ENCODE data around the gene DDO. TPM values are rescaled to one million over a fixed set of nuclear protein-coding genes. Genes with fewer than 3 reads are reported as not detected.
"Not testable (repeated sequence)": the region's sequence is repeated elsewhere in the genome, so short reads cannot be mapped to it uniquely, and the experiment has no call there.

DDO gene
- total RNA-seq, 6 donors from 2014 or later: 1.4 to 7.6 (median 3.2) TPM

GRCh38 chr6:110352563-110353262 is 62.7 kb downstream of the DDO start:
- 53 to 63% methylated on average over 7 of the region's 7 CpGs for WGBS, 2 donors
- H3K27me3 ChIP-seq: peaks cover 0 to 5% (median 0%) of the 10 kb centered on the region in 4 donors
- H3K9me3 ChIP-seq: no peaks in the 10 kb centered on the region
- DNase-seq (no peak), ATAC-seq (ENCODE audit: low FRiP score in 2 of 2) (no peak)
- peak overlapping the region in 2 of 4 donors; percentile 18 to 43 for H3K27ac ChIP-seq
- no peaks in the 10 kb centered on the region for H3K36me3 ChIP-seq
- peaks cover 0 to 6% (median 2%) of the 10 kb centered on the region in 4 donors for H3K4me1 ChIP-seq
- TF ChIP-seq CTCF (IDR thresholded peaks at IDR 0.05) (no peak), POLR2AphosphoS5 (IDR thresholded peaks at IDR 0.05) (no peak), EP300 (IDR thresholded peaks at IDR 0.05) (no peak), POLR2A (IDR thresholded peaks at IDR 0.05) (no peak)
- H3K4me3 ChIP-seq: no peak overlapping the region

- H3K27ac ChIP-seq: no peak overlapping the region
- DNase-seq (no peak), ATAC-seq (ENCODE audit: low FRiP score in 2 of 2) (no peak)
- no peak overlapping the region for H3K4me3 ChIP-seq
- peaks cover 0 to 6% (median 2%) of the 10 kb centered on the region in 4 donors for H3K4me1 ChIP-seq
- no peaks in the 10 kb centered on the region for H3K9me3 ChIP-seq
- WGBS, 2 donors: 84 to 86% methylated on average over 4 of the region's 4 CpGs
- no peak for TF ChIP-seq POLR2AphosphoS5 (IDR thresholded peaks at IDR 0.05)
- no peak for TF ChIP-seq CTCF (IDR thresholded peaks at IDR 0.05)
- no peak for TF ChIP-seq EP300 (IDR thresholded peaks at IDR 0.05)
- no peak for TF ChIP-seq POLR2A (IDR thresholded peaks at IDR 0.05)
- H3K36me3 ChIP-seq: no peaks in the 10 kb centered on the region
- no peaks in the 10 kb centered on the region for H3K27me3 ChIP-seq
These were observed 63.4 kb downstream of the DDO start for GRCh38 chr6:110351986-110352385.

DNA sequence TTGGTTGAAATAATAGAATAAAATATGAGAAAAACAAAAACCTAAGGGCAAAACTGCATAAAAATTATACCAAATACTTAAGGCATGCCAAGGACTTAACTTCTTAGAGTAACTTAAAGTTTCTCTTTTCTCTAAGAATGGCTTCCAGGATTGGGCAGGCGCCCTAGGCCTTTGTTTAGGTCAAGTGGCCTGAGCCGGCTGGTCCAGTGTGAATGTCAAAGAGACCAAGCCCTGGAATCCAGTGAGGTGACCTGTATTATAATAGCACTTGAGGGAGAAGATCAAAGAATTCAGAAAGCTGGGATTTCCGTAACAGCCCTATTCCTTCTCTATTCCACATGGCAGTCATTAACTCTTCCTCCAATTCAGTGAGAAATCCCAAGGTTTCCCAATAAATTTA is 63.8 kb downstream of the DDO start:
- Histone ChIP-seq H3K27ac (no peak overlapping the region), H3K4me1 (peaks cover 0 to 6% (median 2%) of the 10 kb centered on the region in 4 donors), H3K4me3 (no peak overlapping the region), H3K9me3 (no peaks in the 10 kb centered on the region), H3K36me3 (no peaks in the 10 kb centered on the region), H3K27me3 (no peaks in the 10 kb centered on the region)
- DNase-seq (peak in 1 of 2 donors; percentile 53), ATAC-seq (ENCODE audit: low FRiP score in 2 of 2) (no peak)
- TF ChIP-seq EP300 (IDR thresholded peaks at IDR 0.05): no peak
- TF ChIP-seq CTCF (IDR thresholded peaks at IDR 0.05): no peak
- TF ChIP-seq POLR2AphosphoS5 (IDR thresholded peaks at IDR 0.05): no peak
- WGBS, 2 donors: 57 to 68% methylated on average over 3 of the region's 3 CpGs

DNA sequence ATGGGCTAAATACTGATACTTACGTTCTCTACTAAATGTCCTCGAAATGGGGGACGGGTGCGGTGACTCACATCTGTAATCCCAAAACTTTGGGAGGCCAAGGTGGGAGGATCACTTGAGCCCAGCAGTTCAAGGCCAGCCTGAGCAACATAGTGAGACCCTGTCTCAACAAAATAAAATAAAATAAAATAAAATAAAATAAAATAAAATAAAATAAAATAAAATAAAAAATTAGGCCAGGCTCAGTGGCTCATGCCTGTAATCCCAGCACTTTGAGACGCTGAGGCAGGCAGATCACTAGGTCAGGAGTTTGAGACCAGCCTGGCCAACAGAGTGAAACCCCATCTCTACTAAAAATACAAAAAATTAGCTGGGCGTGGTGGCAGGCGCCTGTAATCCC is 64.8 kb downstream of the DDO start:
- not testable (repeated sequence) for H3K4me1 ChIP-seq; ATAC-seq (ENCODE audit: low FRiP score in 2 of 2); H3K36me3 ChIP-seq; H3K9me3 ChIP-seq; H3K27ac ChIP-seq; H3K4me3 ChIP-seq; H3K27me3 ChIP-seq; DNase-seq
- 93 to 97% methylated on average over 7 of the region's 7 CpGs for WGBS, 2 donors

- Histone ChIP-seq H3K27me3 (no peaks in the 10 kb centered on the region), H3K27ac (no peak overlapping the region), H3K36me3 (no peaks in the 10 kb centered on the region), H3K4me1 (peaks cover 0 to 6% (median 2%) of the 10 kb centered on the region in 4 donors), H3K9me3 (no peaks in the 10 kb centered on the region), H3K4me3 (no peak overlapping the region)
- no peak for TF ChIP-seq EP300 (IDR thresholded peaks at IDR 0.05)
- no peak for TF ChIP-seq POLR2AphosphoS5 (IDR thresholded peaks at IDR 0.05)
- TF ChIP-seq POLR2A (IDR thresholded peaks at IDR 0.05): no peak
- no peak for TF ChIP-seq CTCF (IDR thresholded peaks at IDR 0.05)
- DNase-seq (no peak), ATAC-seq (ENCODE audit: low FRiP score in 2 of 2) (peak in 1 of 2 donors; percentile 64)
- 94% methylated on average over 10 to 11 of the region's 11 CpGs for WGBS, 2 donors
These were observed 66.2 kb downstream of the DDO start for GRCh38 chr6:110348961-110349690.

All from upper lobe of left lung (tissue), 6 donors.